CD4-positive, alpha-beta memory T cell (primary cell): ENCODE measurements around the gene RASL12. TPM values are rescaled to one million over a fixed set of nuclear protein-coding genes. Genes with fewer than 3 reads are reported as not detected.
A peak's percentile ranks its signal among the peaks of the same experiment; 100 is the strongest.
"Not testable (repeated sequence)": the region's sequence is repeated elsewhere in the genome, so short reads cannot be mapped to it uniquely, and the experiment has no call there.

Experiments
- CTCF ChIA-PET: fragments of 350-600 bp; sonication (Branson Sonifier 250); formaldehyde crosslinking; loops from one replicate; lab custom pipeline; 2021; ENCODE audit warnings: inconsistent platforms; ENCODE audit not compliant: partially characterized antibody; lab: Charles Lee
- POLR2A ChIA-PET: fragments of 350-600 bp; sonication (Branson Sonifier 250); formaldehyde crosslinking; loops from one replicate; lab custom pipeline; 2021; ENCODE audit not compliant: partially characterized antibody; lab: Charles Lee
- DNase-seq, 5 donors: peaks; one replicate each; pipeline versions ENCODE4 v3.0.0 to v3.0.0-alpha.2; 2020 to 2022; ENCODE audit warnings: mixed read lengths in 1 of 5
- H3K27ac ChIP-seq: one replicate; pipeline ENCODE4 v1.7.0; 2013; ENCODE audit warnings: low read depth, low read length
- H3K27me3 ChIP-seq: 2 replicates; pipeline ENCODE4 v1.7.0; 2013; ENCODE audit warnings: mild to moderate bottlenecking, low read length, moderate library complexity; ENCODE audit not compliant: insufficient read depth
- H3K36me3 ChIP-seq: 2 replicates; pipeline ENCODE4 v1.7.0; 2013; ENCODE audit warnings: mild to moderate bottlenecking, low read length, moderate library complexity; ENCODE audit not compliant: insufficient read depth
- H3K4me1 ChIP-seq: 2 replicates; pipeline ENCODE4 v1.7.0; 2013; ENCODE audit warnings: mild to moderate bottlenecking, low read length, moderate library complexity; ENCODE audit not compliant: insufficient read depth
- H3K4me3 ChIP-seq, 2 donors: one replicate each; pipeline ENCODE4 v1.7.0; 2013; ENCODE audit warnings: low read length in 2 of 2, mild to moderate bottlenecking in 1 of 2
- H3K9me3 ChIP-seq, 2 donors: one replicate each; pipeline ENCODE4 v1.7.0; 2013; ENCODE audit warnings: low read length in 2 of 2, control low read depth in 1 of 2; ENCODE audit not compliant: control insufficient read depth in 1 of 2
- H3K27ac Mint-ChIP-seq, 7 donors: one replicate each; pipeline ENCODE4 v1.8.0; 2020 to 2021; ENCODE audit warnings: mixed read lengths in 7 of 7, mild to moderate bottlenecking in 6 of 7, inconsistent platforms in 3 of 7, moderate library complexity in 3 of 7
- H3K27me3 Mint-ChIP-seq, 2 donors: one replicate each; pipeline ENCODE4 v1.8.0; 2020 to 2021; ENCODE audit warnings: mixed read lengths in 2 of 2
- H3K36me3 Mint-ChIP-seq, 2 donors: one replicate each; pipeline ENCODE4 v1.8.0; 2020 to 2021; ENCODE audit warnings: mixed read lengths in 2 of 2, inconsistent platforms in 1 of 2, mild to moderate bottlenecking in 1 of 2
- H3K4me1 Mint-ChIP-seq, 4 donors: one replicate each; pipeline ENCODE4 v1.8.0; 2020 to 2021; ENCODE audit warnings: mixed read lengths in 4 of 4, mild to moderate bottlenecking in 1 of 4
- H3K4me3 Mint-ChIP-seq, 8 donors: one replicate each; pipeline ENCODE4 v1.8.0; 2020 to 2021; ENCODE audit warnings: mixed read lengths in 8 of 8, mild to moderate bottlenecking in 7 of 8, moderate library complexity in 6 of 8, inconsistent platforms in 3 of 8
- H3K9me3 Mint-ChIP-seq, 8 donors: one replicate each; pipeline ENCODE4 v1.8.0; 2020 to 2021; ENCODE audit warnings: mixed read lengths in 8 of 8, mild to moderate bottlenecking in 5 of 8, inconsistent platforms in 3 of 8, moderate library complexity in 1 of 8
- intact Hi-C: fragments of 100-400 bp; cut with micrococcal nuclease; formaldehyde crosslinking; loops from one replicate; pipeline ENCODE4 v1.15.1; 2023
- polyA plus RNA-seq, 2 donors: library from polyadenylated mRNA; unstranded; fragments of 300-500 nt; fragmentation: Illumina TruSeq; gene quantifications; one replicate each; pipeline ENCODE4 v1.2.3, GENCODE V29; 2021
- total RNA-seq, 2 experiments: library from RNA; stranded (reverse); gene quantifications; one replicate each; pipeline ENCODE4 v1.2.3, GENCODE V29; 2021

The RASL12 gene
- total and polyA plus RNA-seq, 4 experiments from 2014 or later: not detected

DNA sequence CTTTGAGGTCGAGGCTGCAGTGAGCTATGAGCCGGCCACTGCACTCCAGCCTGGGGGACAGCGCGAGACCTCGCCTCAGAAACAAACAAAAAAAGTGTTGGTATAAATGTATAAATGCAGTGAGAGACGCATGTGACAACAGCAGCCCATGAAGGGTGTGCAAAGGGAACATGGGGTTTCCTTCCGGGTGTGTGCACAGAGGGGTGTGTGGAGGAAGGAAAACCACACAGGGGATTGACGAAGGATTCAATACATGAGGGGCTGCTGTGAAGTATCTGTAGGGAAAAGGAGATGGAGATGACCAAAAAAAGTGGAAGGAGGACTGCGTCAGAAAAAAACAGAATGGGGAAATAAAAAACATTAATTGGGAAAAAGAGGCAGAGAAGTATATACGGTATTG, 39.5 kb downstream of the RASL12 start:
- peaks cover 12 to 24% of the 10 kb centered on the region in 2 donors for H3K36me3 Mint-ChIP-seq
- H3K27ac Mint-ChIP-seq: peak overlapping the region; percentile 43 to 97 (median 84)
- no peaks in the 10 kb centered on the region for H3K9me3 Mint-ChIP-seq
- ChIA-PET POLR2A (no interaction called here), CTCF (no interaction called here)
- H3K4me1 ChIP-seq: peaks cover 15% of the 10 kb centered on the region
- no peak for DNase-seq
- peaks cover 3 to 14% of the 10 kb centered on the region in 2 donors for H3K27me3 Mint-ChIP-seq
- H3K36me3 ChIP-seq: no peaks in the 10 kb centered on the region
- no peaks in the 10 kb centered on the region for H3K9me3 ChIP-seq
- intact Hi-C loops: no loop called here
- H3K27me3 ChIP-seq: no peaks in the 10 kb centered on the region
- H3K4me3 Mint-ChIP-seq: peak overlapping the region; percentile 87 to 95 (median 94)
- H3K27ac ChIP-seq: peak overlapping the region; percentile 70
- H3K4me3 ChIP-seq: peak overlapping the region; percentile 71 to 84
- peaks cover 9 to 17% (median 16%) of the 10 kb centered on the region in 4 donors for H3K4me1 Mint-ChIP-seq

DNA sequence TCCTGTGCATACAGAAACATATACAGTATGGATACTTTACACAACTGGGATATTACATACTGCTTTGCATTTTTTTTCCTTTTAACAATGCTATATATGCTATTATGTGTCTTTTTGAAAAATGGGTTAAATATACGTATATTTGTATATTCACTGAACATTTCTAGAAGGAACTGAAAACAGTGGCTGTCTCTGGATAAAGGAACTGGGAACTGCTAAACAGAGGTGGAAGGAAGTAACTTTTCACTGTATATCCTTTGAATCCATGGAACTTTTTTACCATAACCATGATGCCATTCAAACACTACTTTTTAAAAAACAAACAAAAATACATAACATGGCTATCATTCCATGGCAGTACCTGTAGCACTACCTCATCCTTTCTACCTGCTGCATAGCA, 40.2 kb downstream of the RASL12 start:
- Mint-ChIP-seq H3K27me3 (peaks cover 0 to 9% of the 10 kb centered on the region in 2 donors), H3K27ac (peak overlapping the region in 1 of 7 donors; percentile 57), H3K9me3 (no peaks in the 10 kb centered on the region), H3K4me3 (peak overlapping the region in 6 of 8 donors; percentile 21 to 95 (median 92)), H3K4me1 (peaks cover 9 to 16% (median 13%) of the 10 kb centered on the region in 4 donors), H3K36me3 (peaks cover 17 to 26% of the 10 kb centered on the region in 2 donors)
- Histone ChIP-seq H3K9me3 (no peaks in the 10 kb centered on the region), H3K36me3 (no peaks in the 10 kb centered on the region), H3K4me3 (no peak overlapping the region), H3K4me1 (peaks cover 11% of the 10 kb centered on the region), H3K27me3 (no peaks in the 10 kb centered on the region), H3K27ac (no peak overlapping the region)
- intact Hi-C loops: no loop called here
- DNase-seq: no peak
- CTCF ChIA-PET: no interaction called here
- POLR2A ChIA-PET: no interaction called here

DNA sequence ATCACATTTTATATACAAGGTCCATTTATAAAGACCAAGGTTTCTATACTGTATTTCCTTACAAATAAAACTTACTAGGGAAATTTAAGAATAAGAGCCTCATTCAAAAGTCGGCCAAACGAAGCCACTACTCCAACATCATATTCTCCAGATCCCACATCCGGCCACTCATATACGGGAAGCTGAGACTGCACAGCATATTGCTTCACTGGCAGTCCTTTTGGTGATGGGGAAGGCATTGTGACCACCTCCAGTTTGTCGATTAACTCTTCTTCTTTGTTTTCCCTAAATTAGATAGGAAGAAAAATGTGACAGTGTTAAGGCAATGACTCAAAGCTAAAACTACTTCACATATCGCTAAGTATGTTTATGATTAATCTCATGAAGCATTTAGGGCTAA, 41.0 kb downstream of the RASL12 start:
- intact Hi-C loops: no loop called here
- Histone ChIP-seq H3K36me3 (no peaks in the 10 kb centered on the region), H3K27me3 (no peaks in the 10 kb centered on the region), H3K4me1 (peaks cover 11% of the 10 kb centered on the region), H3K9me3 (no peaks in the 10 kb centered on the region), H3K4me3 (no peak overlapping the region), H3K27ac (no peak overlapping the region)
- Mint-ChIP-seq H3K36me3 (peaks cover 18 to 27% of the 10 kb centered on the region in 2 donors), H3K9me3 (no peaks in the 10 kb centered on the region), H3K4me3 (peak overlapping the region in 4 of 8 donors; percentile 25 to 52 (median 38)), H3K4me1 (peaks cover 9 to 16% (median 13%) of the 10 kb centered on the region in 4 donors), H3K27ac (peak overlapping the region in 3 of 7 donors; percentile 14 to 50 (median 24)), H3K27me3 (peaks cover 0 to 2% of the 10 kb centered on the region in 2 donors)
- DNase-seq: no peak
- ChIA-PET CTCF (interaction anchor here (1.2 kb wide), 1 partner anchor 8 kb away, joined by 3 read pairs; no protein-coding TSS in a partner anchor), POLR2A (no interaction called here)

DNA sequence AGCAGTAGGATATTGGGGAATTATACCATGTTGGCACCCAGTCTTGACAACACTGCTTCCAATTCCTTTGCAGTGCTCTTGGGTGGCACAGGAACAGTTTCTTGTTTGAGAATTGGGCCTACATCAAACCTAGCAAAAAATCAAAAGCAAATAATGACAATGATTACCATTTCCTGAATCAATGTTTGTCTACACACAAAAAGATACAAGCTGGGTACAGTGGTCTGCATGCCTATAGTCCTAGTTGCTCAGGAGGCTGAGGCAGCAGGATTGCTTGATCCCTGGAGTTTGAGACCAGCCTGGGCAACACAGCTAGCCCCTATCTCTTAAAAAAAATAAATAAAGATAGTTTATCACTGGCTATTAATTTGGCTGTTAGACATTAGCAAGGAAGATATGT, 46.3 kb downstream of the RASL12 start:
- no peaks in the 10 kb centered on the region for H3K27me3 Mint-ChIP-seq
- H3K4me3 ChIP-seq: no peak overlapping the region
- H3K4me3 Mint-ChIP-seq: no peak overlapping the region
- CTCF ChIA-PET: no interaction called here
- no peak overlapping the region for H3K27ac Mint-ChIP-seq
- no peaks in the 10 kb centered on the region for H3K27me3 ChIP-seq
- no peaks in the 10 kb centered on the region for H3K9me3 Mint-ChIP-seq
- DNase-seq: no peak
- peaks cover 0 to 6% (median 2%) of the 10 kb centered on the region in 4 donors for H3K4me1 Mint-ChIP-seq
- no peaks in the 10 kb centered on the region for H3K9me3 ChIP-seq
- POLR2A ChIA-PET: no interaction called here
- H3K36me3 Mint-ChIP-seq: peaks cover 45 to 58% of the 10 kb centered on the region in 2 donors
- peaks cover 12% of the 10 kb centered on the region for H3K36me3 ChIP-seq
- intact Hi-C loops: no loop called here
- H3K27ac ChIP-seq: no peak overlapping the region
- H3K4me1 ChIP-seq: no peaks in the 10 kb centered on the region

DNA sequence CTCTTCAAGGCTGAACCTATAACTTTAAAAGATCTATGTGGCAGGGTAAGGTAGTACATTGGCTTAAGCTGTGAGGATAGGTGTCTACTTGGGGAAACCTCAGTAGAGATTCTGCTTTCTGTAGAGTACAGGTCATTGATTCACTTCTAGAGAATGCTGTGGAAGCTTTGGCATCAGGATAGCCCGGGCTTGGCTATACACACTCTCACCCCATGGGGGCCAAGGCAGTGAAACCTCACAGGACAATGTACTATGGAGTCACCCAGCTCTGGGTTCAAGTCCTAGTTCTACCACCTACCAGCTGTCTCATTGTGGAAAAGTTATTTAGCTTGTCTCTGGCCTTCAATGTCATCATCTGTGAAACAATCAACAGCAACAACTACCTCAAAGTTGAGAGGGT, 47.4 kb downstream of the RASL12 start:
- POLR2A ChIA-PET: no interaction called here
- no peaks in the 10 kb centered on the region for H3K4me1 ChIP-seq

DNA sequence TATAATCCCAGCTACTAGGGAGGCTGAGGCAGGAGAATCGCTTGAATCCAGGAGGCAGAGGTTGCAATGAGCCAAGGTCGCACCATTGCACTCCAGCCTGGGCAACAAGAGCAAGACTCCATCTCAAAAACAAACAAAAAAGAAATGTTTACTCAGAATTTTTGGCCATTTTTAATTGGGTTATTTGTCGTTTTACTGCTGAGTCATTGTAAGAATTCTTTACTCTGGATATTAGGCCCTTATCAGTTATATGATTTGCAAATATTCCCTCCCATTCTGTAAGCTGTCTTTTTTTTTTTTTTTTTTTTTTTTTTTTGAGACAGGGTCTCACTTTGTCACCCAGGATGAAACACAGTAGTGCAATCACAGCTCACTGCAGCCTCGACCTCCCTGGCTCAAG, 56.6 kb downstream of the RASL12 start:
- H3K27ac ChIP-seq, intact Hi-C loops, H3K27me3 Mint-ChIP-seq, H3K4me3 ChIP-seq, H3K27me3 ChIP-seq, CTCF ChIA-PET, H3K9me3 ChIP-seq, POLR2A ChIA-PET, H3K4me1 ChIP-seq, H3K4me1 Mint-ChIP-seq, H3K4me3 Mint-ChIP-seq, H3K9me3 Mint-ChIP-seq, DNase-seq: not testable (repeated sequence)
- peak overlapping the region in 1 of 7 donors; percentile 19 for H3K27ac Mint-ChIP-seq
- peaks cover 13% of the 10 kb centered on the region for H3K36me3 ChIP-seq
- H3K36me3 Mint-ChIP-seq: peaks cover 29 to 37% of the 10 kb centered on the region in 2 donors

More for the DNA sequence above, 47.4 kb downstream of the RASL12 start:
- H3K4me1 Mint-ChIP-seq: peaks cover 0 to 6% (median under 1%) of the 10 kb centered on the region in 4 donors
- no peak overlapping the region for H3K4me3 Mint-ChIP-seq
- CTCF ChIA-PET: interaction anchor here (0.6 kb wide), 1 partner anchor 133 kb away, joined by 3 read pairs; no protein-coding TSS in a partner anchor
- no peaks in the 10 kb centered on the region for H3K27me3 Mint-ChIP-seq
- peaks cover 52 to 60% of the 10 kb centered on the region in 2 donors for H3K36me3 Mint-ChIP-seq
- no peak overlapping the region for H3K27ac ChIP-seq
- no peaks in the 10 kb centered on the region for H3K9me3 Mint-ChIP-seq
- no peaks in the 10 kb centered on the region for H3K9me3 ChIP-seq
- DNase-seq: no peak
- no peak overlapping the region for H3K4me3 ChIP-seq
- peak overlapping the region in 1 of 7 donors; percentile 33 for H3K27ac Mint-ChIP-seq
- H3K27me3 ChIP-seq: no peaks in the 10 kb centered on the region
- H3K36me3 ChIP-seq: peaks cover 21% of the 10 kb centered on the region
- intact Hi-C loops: no loop called here

DNA sequence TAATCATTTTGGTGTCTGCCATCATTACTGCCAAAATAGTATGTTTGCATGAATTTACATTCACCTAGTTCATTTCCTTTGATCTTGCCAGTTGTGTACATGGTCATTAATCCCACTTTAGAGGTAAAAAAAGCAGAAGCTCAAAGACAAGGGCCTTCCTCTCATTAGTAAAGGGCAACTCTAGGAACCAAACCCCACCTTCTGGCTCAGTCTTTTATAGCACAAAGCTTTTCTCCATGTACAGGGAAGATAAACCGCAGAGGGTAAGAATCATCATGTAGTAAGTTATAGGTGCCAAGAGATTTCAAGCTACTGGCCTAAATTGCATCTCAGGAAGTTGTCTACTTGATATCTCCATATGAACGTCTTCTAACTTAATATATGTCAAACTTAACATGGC, 58.8 kb downstream of the RASL12 start:
- POLR2A ChIA-PET: no interaction called here
- peaks cover 15 to 37% of the 10 kb centered on the region in 2 donors for H3K36me3 Mint-ChIP-seq
- peak overlapping the region in 3 of 7 donors; percentile 1 to 11 (median 8) for H3K27ac Mint-ChIP-seq

More for the DNA sequence above, 58.8 kb downstream of the RASL12 start:
- Histone ChIP-seq H3K27ac (no peak overlapping the region), H3K27me3 (no peaks in the 10 kb centered on the region), H3K4me3 (no peak overlapping the region), H3K9me3 (peaks cover 0 to 6% of the 10 kb centered on the region in 2 donors), H3K4me1 (no peaks in the 10 kb centered on the region), H3K36me3 (no peaks in the 10 kb centered on the region)
- intact Hi-C loops: no loop called here
- Mint-ChIP-seq H3K27me3 (no peaks in the 10 kb centered on the region), H3K4me3 (no peak overlapping the region), H3K4me1 (peaks cover 0 to 3% (median under 1%) of the 10 kb centered on the region in 4 donors), H3K9me3 (peaks cover 0 to 7% (median 5%) of the 10 kb centered on the region in 8 donors)
- CTCF ChIA-PET: interaction anchor here (1.7 kb wide), 1 partner anchor 276 kb away, joined by 5 read pairs; no protein-coding TSS in a partner anchor
- DNase-seq: no peak
